ENCODE data around the gene PLAGL1. TPM values are rescaled to one million over a fixed set of nuclear protein-coding genes. Genes with fewer than 3 reads are reported as not detected.

The PLAGL1 gene
- polyA plus RNA-seq, 6 donors from 2014 or later, result 8.5 to 12.5 (median 10.1) TPM

GRCh38 chr6:143953922-143954321, 54.1 kb downstream of the PLAGL1 start:
- Mint-ChIP-seq H3K4me3 (no peak overlapping the region), H3K27ac (no peak overlapping the region), H3K4me1 (no peaks in the 10 kb centered on the region), H3K27me3 (no peaks in the 10 kb centered on the region), H3K9me3 (no peaks in the 10 kb centered on the region), H3K36me3 (peaks cover 5 to 12% of the 10 kb centered on the region in 2 donors)
- no peak for ATAC-seq (ENCODE audit: low read depth in 2 of 2)
- no peak for DNase-seq

- no peak for ATAC-seq (ENCODE audit: low read depth in 2 of 2)
- DNase-seq, result no peak
- Mint-ChIP-seq H3K36me3 (peaks cover 13 to 15% of the 10 kb centered on the region in 2 donors), H3K27me3 (no peaks in the 10 kb centered on the region), H3K4me1 (no peaks in the 10 kb centered on the region), H3K27ac (peak overlapping the region in 1 of 6 donors; percentile 28), H3K9me3 (no peaks in the 10 kb centered on the region), H3K4me3 (no peak overlapping the region)
Observed at GRCh38 chr6:143952947-143953701, 54.9 kb downstream of the PLAGL1 start.

GRCh38 chr6:143952060-143952778, 55.8 kb downstream of the PLAGL1 start:
- ATAC-seq (ENCODE audit: low read depth in 2 of 2), result no peak
- Mint-ChIP-seq H3K4me3 (no peak overlapping the region), H3K4me1 (no peaks in the 10 kb centered on the region), H3K27ac (peak overlapping the region in 2 of 6 donors; percentile 0 to 9), H3K36me3 (peaks cover 19 to 22% of the 10 kb centered on the region in 2 donors), H3K27me3 (no peaks in the 10 kb centered on the region), H3K9me3 (peaks cover 0 to 2% (median 0%) of the 10 kb centered on the region in 7 donors)
- no peak for DNase-seq

- no peaks in the 10 kb centered on the region for H3K4me1 Mint-ChIP-seq
- peaks cover 24 to 27% of the 10 kb centered on the region in 2 donors for H3K36me3 Mint-ChIP-seq
- DNase-seq, result no peak
- H3K27me3 Mint-ChIP-seq, result no peaks in the 10 kb centered on the region
- no peak overlapping the region for H3K4me3 Mint-ChIP-seq
- no peak overlapping the region for H3K27ac Mint-ChIP-seq
- no peak for ATAC-seq (ENCODE audit: low read depth in 2 of 2)
- H3K9me3 Mint-ChIP-seq, result peaks cover 0 to 4% (median 0%) of the 10 kb centered on the region in 7 donors
Observed at GRCh38 chr6:143950875-143951274, 57.2 kb downstream of the PLAGL1 start.

GRCh38 chr6:143949962-143950361, 58.1 kb downstream of the PLAGL1 start:
- ATAC-seq (ENCODE audit: low read depth in 2 of 2) (no peak), DNase-seq (no peak)
- Mint-ChIP-seq H3K4me1 (no peaks in the 10 kb centered on the region), H3K4me3 (no peak overlapping the region), H3K27ac (no peak overlapping the region), H3K9me3 (peaks cover 0 to 4% (median 0%) of the 10 kb centered on the region in 7 donors), H3K27me3 (no peaks in the 10 kb centered on the region), H3K36me3 (peaks cover 27% of the 10 kb centered on the region in 2 donors)

GRCh38 chr6:143949535-143949934, 58.5 kb downstream of the PLAGL1 start:
- H3K9me3 Mint-ChIP-seq, result peaks cover 0 to 4% (median 0%) of the 10 kb centered on the region in 7 donors
- H3K4me1 Mint-ChIP-seq, result no peaks in the 10 kb centered on the region
- DNase-seq, result no peak
- no peak overlapping the region for H3K4me3 Mint-ChIP-seq
- H3K27ac Mint-ChIP-seq, result no peak overlapping the region
- no peak for ATAC-seq (ENCODE audit: low read depth in 2 of 2)
- peaks cover 27% of the 10 kb centered on the region in 2 donors for H3K36me3 Mint-ChIP-seq
- no peaks in the 10 kb centered on the region for H3K27me3 Mint-ChIP-seq

- Mint-ChIP-seq H3K4me1 (no peaks in the 10 kb centered on the region), H3K4me3 (no peak overlapping the region), H3K9me3 (peaks cover 0 to 4% (median 0%) of the 10 kb centered on the region in 7 donors), H3K36me3 (peaks cover 27% of the 10 kb centered on the region in 2 donors), H3K27ac (no peak overlapping the region), H3K27me3 (no peaks in the 10 kb centered on the region)
- DNase-seq (no peak), ATAC-seq (ENCODE audit: low read depth in 2 of 2) (no peak)
Observed at GRCh38 chr6:143948208-143948607, 59.9 kb downstream of the PLAGL1 start.

- Mint-ChIP-seq H3K27ac (peak overlapping the region in 2 of 6 donors; percentile 71 to 73), H3K36me3 (peaks cover 3 to 14% of the 10 kb centered on the region in 2 donors), H3K9me3 (peaks cover 0 to under 1% (median 0%) of the 10 kb centered on the region in 7 donors), H3K27me3 (no peaks in the 10 kb centered on the region), H3K4me3 (no peak overlapping the region), H3K4me1 (peaks cover 0 to 5% (median 3%) of the 10 kb centered on the region in 3 donors)
- DNase-seq, result peak; percentile 8
- ATAC-seq (ENCODE audit: low read depth in 2 of 2), result peak; percentile 30 to 46
Observed at GRCh38 chr6:143941852-143942627, 66.0 kb downstream of the PLAGL1 start.

- Mint-ChIP-seq H3K9me3 (no peaks in the 10 kb centered on the region), H3K4me3 (no peak overlapping the region), H3K4me1 (peaks cover 0 to 5% (median 3%) of the 10 kb centered on the region in 3 donors), H3K27me3 (no peaks in the 10 kb centered on the region), H3K36me3 (no peaks in the 10 kb centered on the region), H3K27ac (no peak overlapping the region)
- ATAC-seq (ENCODE audit: low read depth in 2 of 2) (peak; percentile 85 to 91), DNase-seq (peak; percentile 52)
Observed at GRCh38 chr6:143940011-143940597, 68.0 kb downstream of the PLAGL1 start.

- Mint-ChIP-seq H3K9me3 (peaks cover 0 to 1% (median 0%) of the 10 kb centered on the region in 7 donors), H3K27me3 (no peaks in the 10 kb centered on the region), H3K36me3 (peaks cover 4 to 6% of the 10 kb centered on the region in 2 donors), H3K4me1 (peaks cover 0 to 5% (median 3%) of the 10 kb centered on the region in 3 donors), H3K27ac (no peak overlapping the region), H3K4me3 (no peak overlapping the region)
- DNase-seq, result no peak
- ATAC-seq (ENCODE audit: low read depth in 2 of 2), result no peak
Observed at GRCh38 chr6:143939364-143939763, 68.7 kb downstream of the PLAGL1 start.

- Mint-ChIP-seq H3K9me3 (peaks cover 0 to 10% (median 3%) of the 10 kb centered on the region in 7 donors), H3K27ac (no peak overlapping the region), H3K27me3 (no peaks in the 10 kb centered on the region), H3K36me3 (peaks cover 18 to 24% of the 10 kb centered on the region in 2 donors), H3K4me3 (no peak overlapping the region), H3K4me1 (peaks cover 0 to 5% (median 3%) of the 10 kb centered on the region in 3 donors)
- DNase-seq (no peak), ATAC-seq (ENCODE audit: low read depth in 2 of 2) (no peak)
Observed at GRCh38 chr6:143937668-143937970, 70.4 kb downstream of the PLAGL1 start.

GRCh38 chr6:143936778-143937667, 71.0 kb downstream of the PLAGL1 start:
- DNase-seq (no peak), ATAC-seq (ENCODE audit: low read depth in 2 of 2) (no peak)
- Mint-ChIP-seq H3K9me3 (peaks cover 0 to 16% (median 9%) of the 10 kb centered on the region in 7 donors), H3K36me3 (peaks cover 23 to 30% of the 10 kb centered on the region in 2 donors), H3K4me3 (no peak overlapping the region), H3K27ac (no peak overlapping the region), H3K4me1 (peaks cover 0 to 5% (median 3%) of the 10 kb centered on the region in 3 donors), H3K27me3 (no peaks in the 10 kb centered on the region)
